Measurements from ENCODE around the gene TPRN.

DNA sequence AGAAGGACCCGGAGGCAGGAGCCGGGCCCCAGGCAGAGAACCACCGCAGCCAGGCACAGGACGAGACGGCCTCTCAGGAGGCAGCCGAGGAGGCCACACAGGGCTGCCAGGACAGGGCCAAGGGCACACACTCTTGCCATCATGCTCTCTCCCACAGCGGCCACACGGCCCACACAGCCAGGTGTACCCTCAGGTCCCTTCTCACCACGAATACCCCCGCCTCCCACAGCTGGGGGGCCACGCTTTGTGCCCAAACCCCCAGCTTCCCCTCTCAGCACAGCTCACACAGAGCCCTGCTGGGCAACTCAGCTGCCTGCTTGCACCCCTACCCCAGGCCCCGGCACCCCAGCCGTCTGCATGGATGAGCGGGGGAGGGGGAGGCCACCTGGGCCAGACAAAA is 6.8 kb downstream of the TPRN start:
- TF ChIP-seq CTCF (conservative IDR thresholded peaks at IDR 0.05; ENCODE audit: low read depth, low read length) (no peak), EZH2 (IDR thresholded peaks at IDR 0.05; ENCODE audit: borderline replicate concordance, low read depth, low read length, poor library complexity, severe bottlenecking) (no peak)
